Measurements from ENCODE around the gene TNFAIP1.
A peak's percentile ranks its signal among the peaks of the same experiment; 100 is the strongest.
"Not testable (repeated sequence)": the region's sequence is repeated elsewhere in the genome, so short reads cannot be mapped to it uniquely, and the experiment has no call there.

TNFAIP1 gene

GRCh38 chr17:28335201-28335958 lies at the start of gene TNFAIP1, which contains the start of gene IFT20:
Gene TNFAIP1 (plus strand): TSS chr17:28335761. CDS start chr17:28339522, 3,761 bp downstream.
Gene IFT20 (minus strand): TSS chr17:28335472. CDS start chr17:28331985, 3,487 bp downstream.
- Histone ChIP-seq H3K9me3 (ENCODE audit: control insufficient read depth in 5 of 5, low read length in 5 of 5) (no peaks in the 10 kb centered on the region), H3K27me3 (ENCODE audit: control insufficient read depth in 5 of 5, insufficient read depth in 4 of 5, low read length in 5 of 5) (no peaks in the 10 kb centered on the region), H3K9ac (ENCODE audit: low read length in 5 of 5) (peak within 1 kb of the TSS; percentile 89 to 96 (median 94)), H3K27ac (ENCODE audit: low read depth, low read length) (peak within 1 kb of the TSS; percentile 93), H3K4me3 (ENCODE audit: low read depth in 1 of 5, low read length in 5 of 5) (peak within 1 kb of the TSS; percentile 91 to 95 (median 94)), H3K4me1 (ENCODE audit: control insufficient read depth in 5 of 5, insufficient read depth in 5 of 5, low read length in 5 of 5) (peaks cover 18 to 55% (median 37%) of the 10 kb centered on the region in 5 donors), H3K36me3 (ENCODE audit: control insufficient read depth in 5 of 5, insufficient read depth in 5 of 5, low read length in 5 of 5) (peaks cover 0 to 30% (median 30%) of the 10 kb centered on the region in 5 donors)

GRCh38 chr17:28285965-28286364 lies 49.6 kb upstream of the TNFAIP1 start:
- Histone ChIP-seq H3K27ac (ENCODE audit: low read depth, low read length) (no peak overlapping the region), H3K27me3 (ENCODE audit: control insufficient read depth in 5 of 5, insufficient read depth in 4 of 5, low read length in 5 of 5) (no peaks in the 10 kb centered on the region), H3K9ac (ENCODE audit: low read length in 5 of 5) (no peak overlapping the region), H3K4me3 (ENCODE audit: low read depth in 1 of 5, low read length in 5 of 5) (no peak overlapping the region), H3K36me3 (ENCODE audit: control insufficient read depth in 5 of 5, insufficient read depth in 5 of 5, low read length in 5 of 5) (no peaks in the 10 kb centered on the region), H3K4me1 (ENCODE audit: control insufficient read depth in 5 of 5, insufficient read depth in 5 of 5, low read length in 5 of 5) (no peaks in the 10 kb centered on the region), H3K9me3 (ENCODE audit: control insufficient read depth in 5 of 5, low read length in 5 of 5) (no peaks in the 10 kb centered on the region)

GRCh38 chr17:28290703-28291102 lies 44.9 kb upstream of the TNFAIP1 start:
- no peak overlapping the region for H3K4me3 ChIP-seq (ENCODE audit: low read depth in 1 of 5, low read length in 5 of 5)
- H3K36me3 ChIP-seq (ENCODE audit: control insufficient read depth in 5 of 5, insufficient read depth in 5 of 5, low read length in 5 of 5) = no peaks in the 10 kb centered on the region
- peaks cover 0 to 4% (median 0%) of the 10 kb centered on the region in 5 donors for H3K27me3 ChIP-seq (ENCODE audit: control insufficient read depth in 5 of 5, insufficient read depth in 4 of 5, low read length in 5 of 5)
- no peaks in the 10 kb centered on the region for H3K9me3 ChIP-seq (ENCODE audit: control insufficient read depth in 5 of 5, low read length in 5 of 5)
- no peak overlapping the region for H3K9ac ChIP-seq (ENCODE audit: low read length in 5 of 5)
- H3K4me1 ChIP-seq (ENCODE audit: control insufficient read depth in 5 of 5, insufficient read depth in 5 of 5, low read length in 5 of 5) = no peaks in the 10 kb centered on the region
- H3K27ac ChIP-seq (ENCODE audit: low read depth, low read length) = no peak overlapping the region

GRCh38 chr17:28291780-28292330 lies 43.7 kb upstream of the TNFAIP1 start:
- no peak overlapping the region for H3K27ac ChIP-seq (ENCODE audit: low read depth, low read length)
- no peak overlapping the region for H3K4me3 ChIP-seq (ENCODE audit: low read depth in 1 of 5, low read length in 5 of 5)
- no peaks in the 10 kb centered on the region for H3K36me3 ChIP-seq (ENCODE audit: control insufficient read depth in 5 of 5, insufficient read depth in 5 of 5, low read length in 5 of 5)
- H3K4me1 ChIP-seq (ENCODE audit: control insufficient read depth in 5 of 5, insufficient read depth in 5 of 5, low read length in 5 of 5) = no peaks in the 10 kb centered on the region
- H3K9ac ChIP-seq (ENCODE audit: low read length in 5 of 5) = no peak overlapping the region
- H3K9me3 ChIP-seq (ENCODE audit: control insufficient read depth in 5 of 5, low read length in 5 of 5) = no peaks in the 10 kb centered on the region
- peaks cover 0 to 4% (median 0%) of the 10 kb centered on the region in 5 donors for H3K27me3 ChIP-seq (ENCODE audit: control insufficient read depth in 5 of 5, insufficient read depth in 4 of 5, low read length in 5 of 5)

GRCh38 chr17:28292878-28293277 lies 42.7 kb upstream of the TNFAIP1 start:
- H3K27me3 ChIP-seq (ENCODE audit: control insufficient read depth in 5 of 5, insufficient read depth in 4 of 5, low read length in 5 of 5); H3K4me1 ChIP-seq (ENCODE audit: control insufficient read depth in 5 of 5, insufficient read depth in 5 of 5, low read length in 5 of 5); H3K9me3 ChIP-seq (ENCODE audit: control insufficient read depth in 5 of 5, low read length in 5 of 5); H3K27ac ChIP-seq (ENCODE audit: low read depth, low read length); H3K9ac ChIP-seq (ENCODE audit: low read length in 5 of 5); H3K4me3 ChIP-seq (ENCODE audit: low read depth in 1 of 5, low read length in 5 of 5); H3K36me3 ChIP-seq (ENCODE audit: control insufficient read depth in 5 of 5, insufficient read depth in 5 of 5, low read length in 5 of 5): not testable (repeated sequence)

GRCh38 chr17:28293994-28294393 lies 41.6 kb upstream of the TNFAIP1 start:
- H3K36me3 ChIP-seq (ENCODE audit: control insufficient read depth in 5 of 5, insufficient read depth in 5 of 5, low read length in 5 of 5) = no peaks in the 10 kb centered on the region
- no peak overlapping the region for H3K9ac ChIP-seq (ENCODE audit: low read length in 5 of 5)
- H3K9me3 ChIP-seq (ENCODE audit: control insufficient read depth in 5 of 5, low read length in 5 of 5) = no peaks in the 10 kb centered on the region
- H3K4me3 ChIP-seq (ENCODE audit: low read depth in 1 of 5, low read length in 5 of 5) = no peak overlapping the region
- H3K27me3 ChIP-seq (ENCODE audit: control insufficient read depth in 5 of 5, insufficient read depth in 4 of 5, low read length in 5 of 5) = peaks cover 0 to 4% (median 0%) of the 10 kb centered on the region in 5 donors
- no peaks in the 10 kb centered on the region for H3K4me1 ChIP-seq (ENCODE audit: control insufficient read depth in 5 of 5, insufficient read depth in 5 of 5, low read length in 5 of 5)
- H3K27ac ChIP-seq (ENCODE audit: low read depth, low read length) = no peak overlapping the region

GRCh38 chr17:28295677-28296578 lies 39.6 kb upstream of the TNFAIP1 start:
- no peaks in the 10 kb centered on the region for H3K4me1 ChIP-seq (ENCODE audit: control insufficient read depth in 5 of 5, insufficient read depth in 5 of 5, low read length in 5 of 5)
- no peak overlapping the region for H3K27ac ChIP-seq (ENCODE audit: low read depth, low read length)
- H3K4me3 ChIP-seq (ENCODE audit: low read depth in 1 of 5, low read length in 5 of 5) = no peak overlapping the region
- peaks cover 0 to 4% (median 0%) of the 10 kb centered on the region in 5 donors for H3K27me3 ChIP-seq (ENCODE audit: control insufficient read depth in 5 of 5, insufficient read depth in 4 of 5, low read length in 5 of 5)
- H3K36me3 ChIP-seq (ENCODE audit: control insufficient read depth in 5 of 5, insufficient read depth in 5 of 5, low read length in 5 of 5) = no peaks in the 10 kb centered on the region
- no peak overlapping the region for H3K9ac ChIP-seq (ENCODE audit: low read length in 5 of 5)
- no peaks in the 10 kb centered on the region for H3K9me3 ChIP-seq (ENCODE audit: control insufficient read depth in 5 of 5, low read length in 5 of 5)

- Histone ChIP-seq H3K4me1 (ENCODE audit: control insufficient read depth in 5 of 5, insufficient read depth in 5 of 5, low read length in 5 of 5) (no peaks in the 10 kb centered on the region), H3K27ac (ENCODE audit: low read depth, low read length) (no peak overlapping the region), H3K27me3 (ENCODE audit: control insufficient read depth in 5 of 5, insufficient read depth in 4 of 5, low read length in 5 of 5) (peaks cover 0 to 4% (median 0%) of the 10 kb centered on the region in 5 donors), H3K36me3 (ENCODE audit: control insufficient read depth in 5 of 5, insufficient read depth in 5 of 5, low read length in 5 of 5) (no peaks in the 10 kb centered on the region), H3K4me3 (ENCODE audit: low read depth in 1 of 5, low read length in 5 of 5) (no peak overlapping the region), H3K9ac (ENCODE audit: low read length in 5 of 5) (no peak overlapping the region), H3K9me3 (ENCODE audit: control insufficient read depth in 5 of 5, low read length in 5 of 5) (no peaks in the 10 kb centered on the region)
Observed at GRCh38 chr17:28298449-28298848, 37.1 kb upstream of the TNFAIP1 start.

GRCh38 chr17:28306954-28307401 lies 28.6 kb upstream of the TNFAIP1 start:
- peaks cover 0 to 4% (median 0%) of the 10 kb centered on the region in 5 donors for H3K4me1 ChIP-seq (ENCODE audit: control insufficient read depth in 5 of 5, insufficient read depth in 5 of 5, low read length in 5 of 5)
- peaks cover 8 to 10% (median 10%) of the 10 kb centered on the region in 5 donors for H3K27me3 ChIP-seq (ENCODE audit: control insufficient read depth in 5 of 5, insufficient read depth in 4 of 5, low read length in 5 of 5)
- H3K27ac ChIP-seq (ENCODE audit: low read depth, low read length) = no peak overlapping the region
- no peaks in the 10 kb centered on the region for H3K9me3 ChIP-seq (ENCODE audit: control insufficient read depth in 5 of 5, low read length in 5 of 5)
- H3K4me3 ChIP-seq (ENCODE audit: low read depth in 1 of 5, low read length in 5 of 5) = no peak overlapping the region
- H3K36me3 ChIP-seq (ENCODE audit: control insufficient read depth in 5 of 5, insufficient read depth in 5 of 5, low read length in 5 of 5) = no peaks in the 10 kb centered on the region
- no peak overlapping the region for H3K9ac ChIP-seq (ENCODE audit: low read length in 5 of 5)
